Activated CD8-positive, alpha-beta T cell treated with anti-CD3 and anti-CD28 coated beads, Interleukin-2, amount 10 ng/mL, durations not matched to agents 7 days and 5 days (primary cell): ENCODE measurements around the gene OR3A1. TPM values are rescaled to one million over a fixed set of nuclear protein-coding genes. Genes with fewer than 3 reads are reported as not detected.
"Not testable (repeated sequence)": the region's sequence is repeated elsewhere in the genome, so short reads cannot be mapped to it uniquely, and the experiment has no call there.

Experiments used
- ATAC-seq: fragments of 150-1000 bp; cut with Tn5 transposase; one replicate; pipeline ENCODE4 v1.10.0; 2021; ENCODE audit warnings: moderate library complexity
- CTCF ChIA-PET: fragments of 350-600 bp; sonication (Branson Sonifier 250); formaldehyde crosslinking; loops from one replicate; lab custom pipeline; 2021; ENCODE audit warnings: antibody characterized with exemption; lab: Charles Lee
- POLR2A ChIA-PET: fragments of 350-600 bp; sonication (Branson Sonifier 250); formaldehyde crosslinking; loops from one replicate; lab custom pipeline; 2021; ENCODE audit warnings: antibody characterized with exemption; lab: Charles Lee
- DNase-seq: peaks from one replicate; pipeline ENCODE4 v3.0.0-alpha.2; 2020
- H3K27ac Mint-ChIP-seq: one replicate; pipeline ENCODE4 v1.8.0; 2021; ENCODE audit warnings: mild to moderate bottlenecking, mixed read lengths
- H3K27me3 Mint-ChIP-seq: one replicate; pipeline ENCODE4 v1.8.0; 2021; ENCODE audit warnings: low read depth, mixed read lengths
- H3K36me3 Mint-ChIP-seq: one replicate; pipeline ENCODE4 v1.8.0; 2021; ENCODE audit warnings: low read depth, mixed read lengths
- H3K4me1 Mint-ChIP-seq: one replicate; pipeline ENCODE4 v1.8.0; 2021; ENCODE audit warnings: low read depth, mixed read lengths
- H3K4me3 Mint-ChIP-seq: one replicate; pipeline ENCODE4 v1.8.0; 2021; ENCODE audit warnings: mild to moderate bottlenecking, mixed read lengths
- H3K9me3 Mint-ChIP-seq: one replicate; pipeline ENCODE4 v1.8.0; 2022; ENCODE audit warnings: mixed read lengths; ENCODE audit not compliant: insufficient read depth
- total RNA-seq, 2 experiments: library from RNA; stranded (reverse); gene quantifications; one replicate each; pipeline ENCODE4 v1.2.3, GENCODE V29; 2021

OR3A1 gene
- under 1 TPM; 0.18 to 0.26 TPM for total RNA-seq

GRCh38 chr17:3298260-3298659 lies at the start of gene OR3A1:
Gene OR3A1 (minus strand): TSS chr17:3298360. CDS start chr17:3292582, 5,778 bp downstream.
- Mint-ChIP-seq H3K36me3 (no peaks in the 10 kb centered on the region), H3K27me3 (peaks cover 4% of the 10 kb centered on the region), H3K9me3 (no peaks in the 10 kb centered on the region), H3K4me1 (no peaks in the 10 kb centered on the region), H3K27ac (no peak within 1 kb of the TSS), H3K4me3 (no peak within 1 kb of the TSS)
- no peak for ATAC-seq
- ChIA-PET POLR2A (no interaction called here), CTCF (no interaction called here)
- no peak for DNase-seq

GRCh38 chr17:3342782-3343181 lies 44.6 kb upstream of the OR3A1 start:
- H3K9me3 Mint-ChIP-seq, H3K27me3 Mint-ChIP-seq, DNase-seq, H3K4me3 Mint-ChIP-seq, CTCF ChIA-PET, ATAC-seq, POLR2A ChIA-PET, H3K27ac Mint-ChIP-seq, H3K4me1 Mint-ChIP-seq, H3K36me3 Mint-ChIP-seq: not testable (repeated sequence)

- Mint-ChIP-seq H3K9me3 (no peaks in the 10 kb centered on the region), H3K27ac (no peak overlapping the region), H3K27me3 (peaks cover 8% of the 10 kb centered on the region), H3K4me1 (no peaks in the 10 kb centered on the region), H3K4me3 (no peak overlapping the region), H3K36me3 (no peaks in the 10 kb centered on the region)
- DNase-seq (no peak), ATAC-seq (no peak)
- POLR2A ChIA-PET: no interaction called here
- CTCF ChIA-PET: no interaction called here
These were observed 37.7 kb upstream of the OR3A1 start for GRCh38 chr17:3335876-3336275.

GRCh38 chr17:3318336-3318735 lies 20.2 kb upstream of the OR3A1 start:
- Mint-ChIP-seq H3K27ac (no peak overlapping the region), H3K27me3 (no peaks in the 10 kb centered on the region), H3K36me3 (no peaks in the 10 kb centered on the region), H3K9me3 (no peaks in the 10 kb centered on the region), H3K4me3 (no peak overlapping the region), H3K4me1 (no peaks in the 10 kb centered on the region)
- POLR2A ChIA-PET: no interaction called here
- no peak for DNase-seq
- CTCF ChIA-PET: no interaction called here
- ATAC-seq: no peak

- no peaks in the 10 kb centered on the region for H3K27me3 Mint-ChIP-seq
- DNase-seq (no peak), ATAC-seq (no peak)
- H3K27ac Mint-ChIP-seq: no peak overlapping the region
- no peaks in the 10 kb centered on the region for H3K4me1 Mint-ChIP-seq
- ChIA-PET POLR2A (no interaction called here), CTCF (no interaction called here)
- H3K9me3 Mint-ChIP-seq: no peaks in the 10 kb centered on the region
- no peak overlapping the region for H3K4me3 Mint-ChIP-seq
- no peaks in the 10 kb centered on the region for H3K36me3 Mint-ChIP-seq
These were observed 18.7 kb upstream of the OR3A1 start for GRCh38 chr17:3316836-3317235.

- DNase-seq (no peak), ATAC-seq (no peak)
- no peaks in the 10 kb centered on the region for H3K4me1 Mint-ChIP-seq
- H3K36me3 Mint-ChIP-seq: no peaks in the 10 kb centered on the region
- CTCF ChIA-PET: no interaction called here
- no peaks in the 10 kb centered on the region for H3K9me3 Mint-ChIP-seq
- H3K27ac Mint-ChIP-seq: no peak overlapping the region
- POLR2A ChIA-PET: no interaction called here
- H3K27me3 Mint-ChIP-seq: no peaks in the 10 kb centered on the region
- H3K4me3 Mint-ChIP-seq: no peak overlapping the region
These were observed 10.4 kb upstream of the OR3A1 start for GRCh38 chr17:3308603-3309002.

GRCh38 chr17:3295632-3296031 lies 2.5 kb downstream of the OR3A1 start:
- no peaks in the 10 kb centered on the region for H3K36me3 Mint-ChIP-seq
- H3K4me3 Mint-ChIP-seq: no peak overlapping the region
- H3K27ac Mint-ChIP-seq: no peak overlapping the region
- DNase-seq: no peak
- ChIA-PET CTCF (no interaction called here), POLR2A (no interaction called here)
- H3K9me3 Mint-ChIP-seq: no peaks in the 10 kb centered on the region
- H3K27me3 Mint-ChIP-seq: peaks cover 4% of the 10 kb centered on the region
- H3K4me1 Mint-ChIP-seq: no peaks in the 10 kb centered on the region
- no peak for ATAC-seq

GRCh38 chr17:3293548-3293947 lies 4.6 kb downstream of the OR3A1 start:
- ATAC-seq, H3K9me3 Mint-ChIP-seq, POLR2A ChIA-PET, H3K36me3 Mint-ChIP-seq, H3K27me3 Mint-ChIP-seq, H3K4me1 Mint-ChIP-seq, DNase-seq, H3K4me3 Mint-ChIP-seq, H3K27ac Mint-ChIP-seq, CTCF ChIA-PET: not testable (repeated sequence)

- H3K9me3 Mint-ChIP-seq: peaks cover 5% of the 10 kb centered on the region
- no peak overlapping the region for H3K4me3 Mint-ChIP-seq
- H3K4me1 Mint-ChIP-seq: no peaks in the 10 kb centered on the region
- H3K27me3 Mint-ChIP-seq: no peaks in the 10 kb centered on the region
- H3K27ac Mint-ChIP-seq: no peak overlapping the region
- POLR2A ChIA-PET: no interaction called here
- no peaks in the 10 kb centered on the region for H3K36me3 Mint-ChIP-seq
- CTCF ChIA-PET: no interaction called here
- ATAC-seq (no peak), DNase-seq (no peak)
These were observed 15.3 kb downstream of the OR3A1 start for GRCh38 chr17:3282901-3283300.

- POLR2A ChIA-PET: no interaction called here
- CTCF ChIA-PET: no interaction called here
- no peaks in the 10 kb centered on the region for H3K27me3 Mint-ChIP-seq
- DNase-seq (no peak), ATAC-seq (no peak)
- H3K9me3 Mint-ChIP-seq: no peaks in the 10 kb centered on the region
- H3K4me3 Mint-ChIP-seq: no peak overlapping the region
- no peaks in the 10 kb centered on the region for H3K36me3 Mint-ChIP-seq
- no peak overlapping the region for H3K27ac Mint-ChIP-seq
- H3K4me1 Mint-ChIP-seq: no peaks in the 10 kb centered on the region
These were observed 22.0 kb downstream of the OR3A1 start for GRCh38 chr17:3276126-3276525.

GRCh38 chr17:3271072-3271848 lies 26.9 kb downstream of the OR3A1 start:
- no peak overlapping the region for H3K4me3 Mint-ChIP-seq
- no peaks in the 10 kb centered on the region for H3K27me3 Mint-ChIP-seq
- no peaks in the 10 kb centered on the region for H3K36me3 Mint-ChIP-seq
- DNase-seq: no peak
- H3K27ac Mint-ChIP-seq: no peak overlapping the region
- POLR2A ChIA-PET: no interaction called here
- no peaks in the 10 kb centered on the region for H3K4me1 Mint-ChIP-seq
- H3K9me3 Mint-ChIP-seq: no peaks in the 10 kb centered on the region
- no peak for ATAC-seq
- CTCF ChIA-PET: no interaction called here

- no peak for ATAC-seq
- ChIA-PET POLR2A (no interaction called here), CTCF (no interaction called here)
- no peak overlapping the region for H3K4me3 Mint-ChIP-seq
- DNase-seq: no peak
- no peaks in the 10 kb centered on the region for H3K4me1 Mint-ChIP-seq
- H3K27me3 Mint-ChIP-seq: no peaks in the 10 kb centered on the region
- H3K27ac Mint-ChIP-seq: no peak overlapping the region
- H3K36me3 Mint-ChIP-seq: no peaks in the 10 kb centered on the region
- no peaks in the 10 kb centered on the region for H3K9me3 Mint-ChIP-seq
These were observed 37.6 kb downstream of the OR3A1 start for GRCh38 chr17:3260600-3260999.

- ChIA-PET CTCF (no interaction called here), POLR2A (no interaction called here)
- H3K36me3 Mint-ChIP-seq: no peaks in the 10 kb centered on the region
- ATAC-seq: no peak
- H3K4me1 Mint-ChIP-seq: no peaks in the 10 kb centered on the region
- H3K27ac Mint-ChIP-seq: no peak overlapping the region
- H3K9me3 Mint-ChIP-seq: no peaks in the 10 kb centered on the region
- H3K4me3 Mint-ChIP-seq: no peak overlapping the region
- H3K27me3 Mint-ChIP-seq: no peaks in the 10 kb centered on the region
- DNase-seq: no peak
These were observed 38.0 kb downstream of the OR3A1 start for GRCh38 chr17:3260163-3260562.
